HCT116 (cell line): ENCODE measurements around the gene C11orf91. TPM values are rescaled to one million over a fixed set of nuclear protein-coding genes. Genes with fewer than 3 reads are reported as not detected.

Source experiments
- ATAC-seq: fragments of 200-7000 bp; cut with Tn5 transposase; 2 replicates; pipeline ENCODE4 v1.9.1; 2020; ENCODE audit warnings: mild to moderate bottlenecking, moderate library complexity
- BruUV-seq: library from RNA; stranded (reverse); fragments of 400-500 nt; replicated peaks from 2 replicates; lab custom pipeline; 2021; lab: Mats Ljungman, UMichigan
- CTCF ChIA-PET: fragments of 300-600 bp; sonication (Branson Sonifier 250); formaldehyde crosslinking; loops from one replicate; lab custom pipeline; 2021; ENCODE audit warnings: antibody characterized with exemption; lab: Charles Lee
- POLR2A ChIA-PET: fragments of 300-600, 350-600 bp; sonication (Branson Sonifier 250); formaldehyde crosslinking; loops from one replicate; lab custom pipeline; 2021; ENCODE audit warnings: antibody characterized with exemption; lab: Charles Lee
- RAD21 ChIA-PET, 2 experiments: fragments of 300-600 bp; sonication (Branson Sonifier 250); formaldehyde crosslinking; loops; one replicate each; lab custom pipeline; 2023; ENCODE audit warnings: low total read pairs in 2 of 2; ENCODE audit not compliant: uncharacterized antibody in 2 of 2, unreplicated experiment in 2 of 2, low non-redundant PET in 1 of 2; lab: Charles Lee
- DNase-seq: peaks from one replicate; pipeline ENCODE4 v3.0.0-alpha.2; 2010; ENCODE audit warnings: low read depth, low spot score
- H2AFZ ChIP-seq: fragments of 200-600 bp; shearing (Covaris generic), sonication (generic); 2 replicates; pipeline ENCODE4 v1.6.1; 2017; ENCODE audit warnings: low read depth, mixed run types, mixed read lengths, antibody characterized with exemption, low read length; ENCODE audit not compliant: poor library complexity, severe bottlenecking
- H3K27ac ChIP-seq: 2 replicates; pipeline ENCODE4 v1.5.1; 2012; ENCODE audit warnings: low read depth, low read length
- H3K27me3 ChIP-seq: fragments of 200-600 bp; sonication (generic); 2 replicates; pipeline ENCODE4 v1.6.1; 2016; ENCODE audit warnings: mixed run types, low read length, mixed read lengths; ENCODE audit not compliant: insufficient read depth
- H3K36me3 ChIP-seq, 2 experiments: fragments of 200-500 bp in 1 of 2; fragments of 200-600 bp in 1 of 2; sonication (Bioruptor generic) in 1 of 2; sonication (generic) in 1 of 2; 2 replicates each; pipeline versions ENCODE4 v1.5.1 to v1.6.1; 2014 to 2016; ENCODE audit warnings: low read length in 2 of 2, inconsistent platforms in 1 of 2, mixed read lengths in 1 of 2, mixed run types in 1 of 2; ENCODE audit not compliant: insufficient read depth in 2 of 2, control insufficient read depth in 1 of 2
- H3K4me1 ChIP-seq, 2 experiments: fragments of 200-600 bp in 1 of 2; sonication (generic) in 1 of 2; 2 replicates each; pipeline versions ENCODE4 v1.5.1 to v1.6.1; 2012 to 2017; ENCODE audit warnings: low read length in 2 of 2, inconsistent platforms in 1 of 2, mild to moderate bottlenecking in 1 of 2, mixed read lengths in 1 of 2, mixed run types in 1 of 2, moderate library complexity in 1 of 2; ENCODE audit not compliant: insufficient read depth in 2 of 2, control insufficient read depth in 1 of 2
- H3K4me2 ChIP-seq: fragments of 200-600 bp; sonication (generic); 2 replicates; pipeline ENCODE4 v1.6.1; 2017; ENCODE audit warnings: mixed run types, low read length, mixed read lengths
- H3K4me3 ChIP-seq, 2 experiments: fragments of 200-600 bp in 1 of 2; sonication (generic) in 1 of 2; replicated peaks in 1 of 2; 2 replicates each; pipeline ENCODE4 v1.5.1; 2011 to 2016; ENCODE audit warnings: low read length in 2 of 2, control low read depth in 1 of 2, low read depth in 1 of 2, mild to moderate bottlenecking in 1 of 2, mixed read lengths in 1 of 2, mixed run types in 1 of 2
- H3K79me2 ChIP-seq: fragments of 200-600 bp; sonication (generic); 2 replicates; pipeline ENCODE4 v1.6.1; 2017; ENCODE audit warnings: mild to moderate bottlenecking, mixed run types, low read length, moderate library complexity, mixed read lengths; ENCODE audit not compliant: insufficient read depth
- H3K9ac ChIP-seq: fragments of 200-600 bp; sonication (generic); 2 replicates; pipeline ENCODE4 v1.6.1; 2016; ENCODE audit warnings: low read length, mixed read lengths
- H3K9me2 ChIP-seq: fragments of 200-600 bp; sonication (generic), shearing (Covaris generic); 2 replicates; pipeline ENCODE4 v1.6.1; 2017; ENCODE audit warnings: mixed run types, mild to moderate bottlenecking, moderate library complexity; ENCODE audit not compliant: insufficient read depth
- H3K9me3 ChIP-seq, 2 experiments: fragments of 200-500 bp in 1 of 2; fragments of 200-600 bp in 1 of 2; sonication (Bioruptor generic) in 1 of 2; sonication (generic) in 1 of 2; 2 replicates each; pipeline ENCODE4 v1.6.1; 2014 to 2017; ENCODE audit warnings: low read length in 2 of 2, mixed read lengths in 2 of 2, inconsistent platforms in 1 of 2, low read depth in 1 of 2, mild to moderate bottlenecking in 1 of 2, mixed run types in 1 of 2, moderate library complexity in 1 of 2; ENCODE audit not compliant: control insufficient read depth in 1 of 2, insufficient read depth in 1 of 2
- H4K20me1 ChIP-seq: fragments of 200-600 bp; sonication (generic), shearing (Covaris generic); 2 replicates; pipeline ENCODE4 v1.6.1; 2017; ENCODE audit warnings: mixed run types, mild to moderate bottlenecking, moderate library complexity; ENCODE audit not compliant: insufficient read depth
- ATF3 ChIP-seq: IDR thresholded peaks from 2 replicates; pipeline ENCODE4 v1.6.1; 2012
- CBX3 ChIP-seq: IDR thresholded peaks from 2 replicates; pipeline ENCODE4 v1.6.1; 2012; ENCODE audit warnings: low read depth
- CEBPB ChIP-seq: IDR thresholded peaks from 2 replicates; pipeline ENCODE4 v1.6.1; 2012; ENCODE audit warnings: low read depth
- CTCF ChIP-seq, 3 experiments: fragments of 200-600 bp in 1 of 3; sonication (generic) in 1 of 3; IDR thresholded peaks in 2 of 3; conservative IDR thresholded peaks in 1 of 3; 2 replicates each; pipeline ENCODE4 v1.5.1; 2012 to 2017; ENCODE audit warnings: low read depth in 2 of 3, low read length in 2 of 3, antibody characterized with exemption in 1 of 3, borderline replicate concordance in 1 of 3, control low read depth in 1 of 3, mild to moderate bottlenecking in 1 of 3, mixed read lengths in 1 of 3, mixed run types in 1 of 3, moderate library complexity in 1 of 3; ENCODE audit not compliant: insufficient read depth in 1 of 3
- ELF1 ChIP-seq: IDR thresholded peaks from 2 replicates; pipeline ENCODE4 v1.6.1; 2012; ENCODE audit warnings: low read depth, borderline replicate concordance
- EZH2 ChIP-seq: fragments of 200-600 bp; sonication (generic); IDR thresholded peaks from 2 replicates; pipeline ENCODE4 v1.6.1; 2017; ENCODE audit warnings: antibody characterized with exemption, mixed run types
- EZH2phosphoT487 ChIP-seq: fragments of 200-600 bp; IDR thresholded peaks from 2 replicates; pipeline ENCODE4 v1.6.1; 2018; ENCODE audit warnings: antibody characterized with exemption, borderline replicate concordance
- JUND ChIP-seq: IDR thresholded peaks from 2 replicates; pipeline ENCODE4 v1.6.1; 2012
- POLR2A ChIP-seq: IDR thresholded peaks from 2 replicates; pipeline ENCODE4 v1.7.0; 2011; ENCODE audit warnings: borderline replicate concordance; ENCODE audit not compliant: insufficient read depth, insufficient read length; ENCODE audit errors: extremely low read depth
- POLR2AphosphoS5 ChIP-seq: IDR thresholded peaks from 2 replicates; pipeline ENCODE4 v1.6.1; 2011; ENCODE audit warnings: mild to moderate bottlenecking, low read depth, low read length, moderate library complexity
- RAD21 ChIP-seq: IDR thresholded peaks from 2 replicates; pipeline ENCODE4 v1.6.1; 2012; ENCODE audit warnings: low read depth, mild to moderate bottlenecking
- REST ChIP-seq: IDR thresholded peaks from 2 replicates; pipeline ENCODE4 v1.6.1; 2012; ENCODE audit warnings: low read depth
- SIN3A ChIP-seq: IDR thresholded peaks from 2 replicates; pipeline ENCODE4 v1.6.1; 2012; ENCODE audit warnings: low read depth
- SP1 ChIP-seq: IDR thresholded peaks from 2 replicates; pipeline ENCODE4 v1.6.1; 2012; ENCODE audit warnings: low read depth
- SRF ChIP-seq: IDR thresholded peaks from 2 replicates; pipeline ENCODE4 v1.6.1; 2012; ENCODE audit warnings: low read depth
- TCF7L2 ChIP-seq: IDR thresholded peaks from 2 replicates; pipeline ENCODE4 v1.7.0; 2011; ENCODE audit warnings: borderline replicate concordance, inconsistent platforms; ENCODE audit not compliant: insufficient read depth, insufficient read length; ENCODE audit errors: extremely low read depth
- YY1 ChIP-seq: IDR thresholded peaks from 2 replicates; pipeline ENCODE4 v1.6.1; 2011; ENCODE audit warnings: low read length, low read depth, moderate library complexity, mild to moderate bottlenecking; ENCODE audit not compliant: insufficient replicate concordance; ENCODE audit errors: extremely low read depth
- ZBTB33 ChIP-seq: IDR thresholded peaks from 2 replicates; pipeline ENCODE4 v1.6.1; 2011; ENCODE audit warnings: mild to moderate bottlenecking, low read length, moderate library complexity; ENCODE audit not compliant: insufficient replicate concordance; ENCODE audit errors: extremely low read depth
- ZFX ChIP-seq: fragments of 450-650 bp; IDR thresholded peaks from 2 replicates; pipeline ENCODE4 v1.6.1; 2017
- ZNF274 ChIP-seq: fragments of 200-500 bp; sonication (Bioruptor generic); IDR thresholded peaks from 2 replicates; pipeline ENCODE4 v1.6.1; 2014; ENCODE audit warnings: mild to moderate bottlenecking, low read depth, low read length, inconsistent platforms
- intact Hi-C: fragments of 100-400 bp; cut with micrococcal nuclease; formaldehyde crosslinking; loops from 2 replicates; pipeline ENCODE4 v1.10.0; 2022
- total RNA-seq: library from RNA; stranded (reverse); gene quantifications from one replicate; pipeline ENCODE4 v1.2.1, GENCODE V29; 2021; ENCODE audit not compliant: unreplicated experiment

Gene C11orf91
- total RNA-seq, 1 experiment from 2014 or later: 0.54 TPM

- no peak overlapping the region for H3K27ac ChIP-seq
- H2AFZ ChIP-seq: no peak overlapping the region
- H3K9ac ChIP-seq: no peak overlapping the region
- no peaks in the 10 kb centered on the region for H3K9me2 ChIP-seq
- no peaks in the 10 kb centered on the region for H3K9me3 ChIP-seq
- RAD21 ChIA-PET: no interaction called here
- intact Hi-C loops: loop anchor here (10.0 kb wide), 1 partner anchor 814 kb away; no protein-coding TSS in a partner anchor
- no peak for ATAC-seq
- no peaks in the 10 kb centered on the region for H3K79me2 ChIP-seq
- no peaks in the 10 kb centered on the region for H4K20me1 ChIP-seq
- POLR2A ChIA-PET: no interaction called here
- H3K36me3 ChIP-seq: no peaks in the 10 kb centered on the region
- no peak for DNase-seq
- CTCF ChIA-PET: no interaction called here
- no peak overlapping the region for H3K4me3 ChIP-seq
- H3K4me2 ChIP-seq: no peak overlapping the region
- no peaks in the 10 kb centered on the region for H3K27me3 ChIP-seq
- BruUV-seq: no TSS peak
- H3K4me1 ChIP-seq: peaks cover 20 to 71% of the 10 kb centered on the region in 2 experiments
- TF ChIP-seq SIN3A: no peak
- no peak for TF ChIP-seq YY1
- no peak for TF ChIP-seq ZFX
- TF ChIP-seq ELF1: no peak
- TF ChIP-seq EZH2: no peak
- TF ChIP-seq SP1: no peak
- TF ChIP-seq ATF3: no peak
- no peak for TF ChIP-seq POLR2A
- no peak for TF ChIP-seq JUND
- TF ChIP-seq CTCF (IDR thresholded peaks at IDR 0.05 in 2 of 3, conservative IDR thresholded peaks at IDR 0.05 in 1 of 3; ENCODE audit: borderline replicate concordance in 1 of 3, insufficient read depth in 1 of 3, low read depth in 2 of 3, low read length in 2 of 3): no peak
- TF ChIP-seq ZBTB33: no peak
- no peak for TF ChIP-seq EZH2phosphoT487
- no peak for TF ChIP-seq TCF7L2
- no peak for TF ChIP-seq CBX3
- TF ChIP-seq REST: no peak
- TF ChIP-seq CEBPB: no peak
- TF ChIP-seq ZNF274: no peak
- no peak for TF ChIP-seq SRF
- no peak for TF ChIP-seq POLR2AphosphoS5
- TF ChIP-seq RAD21: no peak
Measured at GRCh38 chr11:33698921-33699320, 1.7 kb downstream of the C11orf91 start.
